Measurements from ENCODE around the gene EXD3. TPM values are rescaled to one million over a fixed set of nuclear protein-coding genes. Genes with fewer than 3 reads are reported as not detected.

The EXD3 gene
- total and polyA plus RNA-seq, 9 of the 15 experiments (the other 6 are each of a cell fraction or from before 2014, with no cell fraction given) = 0.29 to 12.5 (median 3.9) TPM

GRCh38 chr9:137268538-137269201 lies 154.3 kb downstream of the EXD3 start (continued):
- no peak for TF ChIP-seq PATZ1 (CRISPR knock-in tag; IDR thresholded peaks at IDR 0.05; ENCODE audit: borderline replicate concordance)
- no peak for TF ChIP-seq BRF1 (IDR thresholded peaks at IDR 0.05; ENCODE audit: borderline replicate concordance, extremely low read depth, insufficient read length)
- no peak for TF ChIP-seq ZNF146 (CRISPR knock-in tag; IDR thresholded peaks at IDR 0.05; ENCODE audit: unreplicated experiment)
- no peak for TF ChIP-seq ZNF639 (CRISPR knock-in tag; conservative IDR thresholded peaks at IDR 0.05 in 1 of 2, IDR thresholded peaks at IDR 0.05 in 1 of 2)
- TF ChIP-seq POLR3A (IDR thresholded peaks at IDR 0.05; ENCODE audit: borderline replicate concordance, extremely low read depth, insufficient read depth, insufficient read length) = no peak
- TF ChIP-seq ETS2 (tag; IDR thresholded peaks at IDR 0.05; ENCODE audit: borderline replicate concordance, poor library complexity, severe bottlenecking) = no peak
- TF ChIP-seq ARNT (IDR thresholded peaks at IDR 0.05) = peak; percentile 47 to 90; a peak in 2 of 4 replicates
- no peak for TF ChIP-seq U2AF1 (optimal IDR thresholded peaks at IDR 0.05; ENCODE audit: low read depth, low read length)
- TF ChIP-seq ZKSCAN1 (IDR thresholded peaks at IDR 0.05; ENCODE audit: low read depth, low read length) = no peak
- no peak for TF ChIP-seq SIN3B (IDR thresholded peaks at IDR 0.05; ENCODE audit: low read depth)
- TF ChIP-seq GATA2 (CRISPR knock-in tag; IDR thresholded peaks at IDR 0.05) = no peak
- no peak for TF ChIP-seq ZNF197 (CRISPR knock-in tag; IDR thresholded peaks at IDR 0.05; ENCODE audit: low read depth)
- no peak for TF ChIP-seq ZNF41 (CRISPR knock-in tag; conservative IDR thresholded peaks at IDR 0.05)
- TF ChIP-seq SAFB (IDR thresholded peaks at IDR 0.05; ENCODE audit: borderline replicate concordance, low read depth, low read length) = no peak
- TF ChIP-seq SRF (CRISPR knock-in tag; IDR thresholded peaks at IDR 0.05) = no peak
- TF ChIP-seq POLR2A (conservative IDR thresholded peaks at IDR 0.05) = peak; percentile 62; the same call in 1 of the 2 replicates
- TF ChIP-seq HMGXB4 (CRISPR knock-in tag; IDR thresholded peaks at IDR 0.05) = no peak
- TF ChIP-seq ZNF354B (CRISPR knock-in tag; IDR thresholded peaks at IDR 0.05) = no peak
- TF ChIP-seq ZSCAN32 (CRISPR knock-in tag; IDR thresholded peaks at IDR 0.05) = no peak
- no peak for TF ChIP-seq MLX (CRISPR knock-in tag; conservative IDR thresholded peaks at IDR 0.05)
